Left renal cortex interstitium (tissue), 4 donors: ENCODE measurements around the gene JOSD2. TPM values are rescaled to one million over a fixed set of nuclear protein-coding genes. Genes with fewer than 3 reads are reported as not detected.

ENCODE experiments used
- DNase-seq, 4 donors: peaks; one replicate each; pipeline ENCODE4 v3.0.0-alpha.2; 2013; ENCODE audit warnings: low read depth in 4 of 4, low spot score in 2 of 4, missing footprints in 1 of 4
- polyA plus RNA-seq, 4 donors: library from polyadenylated mRNA; unstranded; fragments of 120-200 nt; gene quantifications; one replicate each; pipeline ENCODE4 v1.2.1, GENCODE V29; 2013; ENCODE audit not compliant: insufficient read length in 4 of 4

The JOSD2 gene
- polyA plus RNA-seq, 4 donors, result 8.9 to 20.2 (median 15.2) TPM

DNA sequence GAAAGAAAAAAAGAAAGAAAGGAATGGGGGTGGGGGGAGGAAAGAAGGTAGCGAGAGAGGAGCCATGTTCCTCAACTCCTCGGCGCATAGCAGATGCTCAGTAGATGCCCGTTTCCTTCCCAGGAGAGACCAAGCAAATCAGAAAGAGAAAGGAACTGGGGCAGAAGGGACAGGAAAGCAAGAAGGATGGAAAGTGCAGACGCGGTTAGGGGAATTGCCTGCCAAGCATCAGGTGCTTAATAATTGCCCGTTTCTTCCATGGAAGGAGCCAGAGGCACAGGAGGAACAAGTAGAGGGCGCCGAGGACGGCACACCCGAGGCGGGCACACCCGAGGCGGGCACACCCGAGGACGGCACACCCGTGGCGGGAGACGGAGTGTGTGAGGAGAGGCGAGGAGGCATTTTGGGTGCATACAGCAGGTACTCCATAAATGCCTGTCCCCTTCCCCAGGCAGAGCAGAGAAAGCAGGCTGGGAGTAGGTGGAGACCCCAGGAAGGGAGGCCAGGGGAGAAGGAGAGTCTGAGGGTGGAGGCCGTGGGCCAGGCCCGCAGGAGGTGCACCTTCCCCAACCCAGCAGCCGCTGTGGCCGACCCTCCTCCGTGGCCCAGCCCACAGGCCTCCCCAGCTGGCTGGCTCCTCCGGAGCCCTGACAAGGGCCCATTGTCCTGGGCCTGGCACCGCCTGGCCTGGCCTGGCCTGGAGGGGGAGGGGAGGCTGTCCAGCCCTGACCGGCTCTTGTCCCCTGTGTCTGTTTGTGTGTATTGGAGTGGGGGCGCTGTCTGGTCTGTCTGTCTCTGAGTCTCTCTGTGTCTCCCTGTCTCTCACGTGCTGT is 14.6 kb downstream of the JOSD2 start:
- DNase-seq, result no peak

DNA sequence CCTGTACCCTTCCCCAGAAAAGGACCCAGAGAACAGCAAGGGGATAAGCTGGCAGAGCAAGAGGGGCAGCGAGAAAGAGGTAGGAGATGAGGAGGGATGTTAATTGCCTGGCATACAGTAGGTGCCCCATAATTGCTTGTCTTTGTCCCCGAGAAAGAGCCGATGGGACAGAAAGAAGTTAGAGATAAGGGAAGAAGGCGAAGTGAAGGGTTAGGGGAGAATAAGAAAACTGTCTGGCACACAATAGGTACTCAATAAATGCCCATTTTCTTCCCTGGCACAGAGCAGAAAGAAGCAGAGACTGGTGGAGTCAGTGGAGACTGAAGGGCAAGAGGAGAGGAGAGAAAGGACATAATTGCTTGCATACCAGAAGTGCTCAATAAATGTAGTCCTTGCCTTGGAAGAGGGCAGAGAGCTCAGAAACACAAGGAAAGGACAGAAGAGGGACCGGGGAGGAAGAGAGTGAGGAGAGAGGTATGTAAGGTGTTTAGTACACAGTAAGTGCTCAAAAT is 15.9 kb downstream of the JOSD2 start:
- no peak for DNase-seq

DNA sequence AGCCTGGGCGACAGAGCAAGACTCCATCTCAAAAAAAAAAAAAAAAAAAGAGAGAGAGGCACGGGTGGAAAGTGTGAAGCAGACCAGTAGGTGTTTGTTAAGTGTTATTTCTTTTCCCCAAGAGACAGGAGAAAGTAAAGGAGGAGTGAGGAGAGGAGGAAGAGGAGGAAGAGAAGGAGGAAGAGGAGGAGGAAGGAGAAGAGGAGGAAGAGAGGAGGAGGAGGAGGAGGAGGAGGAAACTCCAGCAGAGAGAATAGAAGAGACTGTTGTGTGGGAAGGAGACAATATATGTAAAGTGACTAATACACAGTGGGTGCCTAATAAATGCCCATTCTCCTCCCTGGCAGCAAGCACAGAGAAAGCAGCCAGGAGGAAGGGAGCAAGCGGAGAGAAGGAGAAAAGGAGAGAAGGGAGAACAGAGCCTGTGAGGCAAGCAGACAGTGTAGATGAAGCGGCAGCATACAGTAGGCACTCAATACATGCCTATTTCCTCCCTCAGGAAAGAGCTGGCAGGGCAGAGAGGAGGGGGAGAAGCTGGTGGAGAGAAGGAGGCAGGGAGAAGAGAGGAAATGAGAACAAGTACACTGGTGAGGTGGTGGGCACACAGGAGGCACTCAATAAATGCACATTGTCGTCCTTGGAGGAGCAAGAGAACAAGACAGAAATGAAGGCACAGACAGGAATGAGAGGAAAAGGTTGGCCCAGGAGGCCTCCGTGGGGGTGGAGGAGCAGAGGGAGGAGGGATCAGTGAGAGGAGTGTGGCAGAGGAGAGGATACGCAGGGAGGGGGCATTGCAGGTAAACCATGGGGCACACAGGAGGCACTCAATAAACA is 16.6 kb downstream of the JOSD2 start:
- no peak for DNase-seq

DNA sequence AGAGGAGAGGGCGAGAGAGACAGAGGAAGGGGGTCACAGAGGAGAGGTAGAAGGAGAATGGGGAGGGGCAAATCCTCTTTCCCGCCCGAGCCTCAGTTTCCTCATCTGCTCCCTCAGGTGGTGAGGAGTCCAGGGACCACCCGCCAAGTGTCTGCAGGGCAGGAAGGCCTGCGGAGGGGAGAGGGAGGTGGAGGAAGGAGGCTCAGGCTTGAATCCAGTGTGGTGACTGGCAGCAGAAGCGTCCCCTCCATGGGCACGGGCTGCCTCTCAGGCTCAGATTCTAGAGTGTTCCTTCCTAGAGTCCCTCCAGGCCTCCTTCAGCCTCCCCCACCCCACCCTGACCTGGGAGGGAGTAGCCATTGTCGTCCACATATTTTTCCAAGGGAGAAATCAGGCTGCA is 17.8 kb downstream of the JOSD2 start:
- DNase-seq, result no peak

DNA sequence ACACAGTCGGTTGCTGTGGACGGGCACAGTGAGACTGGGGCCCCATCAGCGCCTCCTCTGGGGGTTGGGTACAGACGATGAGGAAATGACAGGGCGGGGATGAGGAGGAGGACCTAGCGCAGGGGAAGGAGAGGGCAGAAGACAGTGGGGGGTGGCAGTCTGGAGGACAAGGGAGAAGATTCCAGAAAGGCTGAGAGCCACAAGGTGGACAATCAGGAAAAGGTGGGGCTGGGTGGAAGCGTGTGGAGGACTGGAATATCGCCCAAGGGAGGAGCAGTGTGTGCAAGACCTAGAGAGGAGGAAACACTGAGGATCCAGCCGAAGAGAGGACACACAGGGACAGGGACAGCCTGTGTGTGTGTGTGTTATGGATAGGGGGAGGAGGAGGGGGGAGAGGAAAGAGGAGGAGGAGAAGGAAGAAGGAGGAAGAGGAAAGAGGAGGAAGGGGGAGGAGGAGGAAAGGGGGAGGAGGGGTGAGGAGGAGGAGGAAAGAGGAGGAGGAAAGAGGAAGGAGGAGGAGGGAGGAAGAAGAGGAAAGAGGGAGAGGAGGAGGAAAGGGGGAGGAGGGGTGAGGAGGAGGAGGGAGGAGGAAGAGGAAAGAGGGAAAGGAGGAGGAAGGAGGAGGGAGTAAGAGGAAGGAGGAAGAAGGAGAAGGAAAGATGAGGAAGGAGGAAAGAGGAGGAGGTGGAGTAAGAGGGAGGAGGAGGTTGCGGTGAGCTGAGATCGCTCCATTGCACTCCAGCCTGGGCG is 18.5 kb downstream of the JOSD2 start:
- no peak for DNase-seq

DNA sequence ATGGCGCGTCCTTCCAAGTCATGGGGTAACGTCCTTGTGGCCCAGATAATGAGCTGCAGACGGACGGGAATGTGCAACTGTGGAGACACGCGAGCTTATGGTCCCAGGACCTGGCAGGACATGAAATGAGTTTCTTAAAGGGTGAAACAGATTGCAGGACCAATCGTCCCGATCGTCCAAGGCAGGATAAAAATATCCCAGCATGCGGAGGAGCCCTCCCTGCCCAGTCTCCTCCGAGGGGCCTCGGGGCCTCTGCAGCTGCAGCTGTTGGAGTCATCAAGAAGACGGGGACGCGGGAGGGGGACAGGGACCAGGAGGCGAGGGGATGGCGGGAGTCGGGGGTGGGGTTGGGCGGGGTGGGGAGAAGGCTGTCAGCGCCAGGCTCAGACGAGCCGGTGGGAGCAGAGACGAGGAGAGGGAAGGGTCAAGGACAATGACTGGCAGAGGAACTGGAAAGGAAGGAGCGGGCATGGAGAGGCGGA is 20.0 kb downstream of the JOSD2 start:
- no peak for DNase-seq

DNA sequence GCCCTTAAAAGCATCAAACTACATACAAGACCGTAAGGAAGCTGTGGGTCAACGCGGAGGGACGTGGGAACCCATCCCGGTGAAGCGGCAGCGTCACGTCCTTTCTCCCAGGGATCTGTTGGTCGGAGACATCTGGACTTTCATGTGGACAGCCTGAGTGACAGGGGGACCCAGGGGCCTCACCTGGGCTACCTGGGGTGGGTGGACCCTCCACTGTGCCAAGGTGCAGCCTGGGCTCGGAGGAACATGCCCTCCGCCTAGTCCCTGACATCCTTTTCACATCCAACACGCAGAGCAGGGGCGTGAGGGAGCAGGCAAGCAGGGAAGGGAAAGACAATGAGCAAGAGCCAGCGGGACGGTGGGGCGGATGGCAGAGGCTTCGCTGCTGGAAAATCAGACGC is 20.6 kb downstream of the JOSD2 start:
- DNase-seq, result no peak

DNA sequence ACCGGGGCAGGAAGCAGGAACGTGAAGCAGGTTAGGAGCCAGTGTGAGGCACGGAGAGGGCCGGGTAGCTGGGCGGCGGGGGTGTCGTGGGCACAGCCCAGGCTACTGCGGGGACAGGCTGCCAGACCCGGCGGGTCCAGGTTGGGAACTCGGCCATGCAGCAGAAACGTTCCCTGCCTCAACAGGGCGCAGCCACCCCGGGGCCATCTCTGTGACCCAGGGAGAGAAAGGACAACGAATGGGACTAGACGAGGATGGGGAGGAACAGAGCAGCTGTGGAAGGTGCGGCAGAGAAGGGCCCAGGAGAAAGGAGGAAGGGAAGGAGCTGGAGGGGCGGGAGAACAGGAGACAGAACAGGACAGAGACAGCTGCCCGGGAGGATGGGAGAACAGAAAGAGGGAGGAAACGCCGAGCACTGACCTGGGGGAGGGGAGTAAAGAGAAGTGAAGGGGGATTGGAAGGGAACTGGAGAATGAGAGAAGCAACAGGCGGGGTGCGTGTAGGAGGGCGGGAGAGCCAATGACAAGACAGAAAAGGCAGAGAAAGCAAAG is 21.5 kb downstream of the JOSD2 start:
- no peak for DNase-seq

DNA sequence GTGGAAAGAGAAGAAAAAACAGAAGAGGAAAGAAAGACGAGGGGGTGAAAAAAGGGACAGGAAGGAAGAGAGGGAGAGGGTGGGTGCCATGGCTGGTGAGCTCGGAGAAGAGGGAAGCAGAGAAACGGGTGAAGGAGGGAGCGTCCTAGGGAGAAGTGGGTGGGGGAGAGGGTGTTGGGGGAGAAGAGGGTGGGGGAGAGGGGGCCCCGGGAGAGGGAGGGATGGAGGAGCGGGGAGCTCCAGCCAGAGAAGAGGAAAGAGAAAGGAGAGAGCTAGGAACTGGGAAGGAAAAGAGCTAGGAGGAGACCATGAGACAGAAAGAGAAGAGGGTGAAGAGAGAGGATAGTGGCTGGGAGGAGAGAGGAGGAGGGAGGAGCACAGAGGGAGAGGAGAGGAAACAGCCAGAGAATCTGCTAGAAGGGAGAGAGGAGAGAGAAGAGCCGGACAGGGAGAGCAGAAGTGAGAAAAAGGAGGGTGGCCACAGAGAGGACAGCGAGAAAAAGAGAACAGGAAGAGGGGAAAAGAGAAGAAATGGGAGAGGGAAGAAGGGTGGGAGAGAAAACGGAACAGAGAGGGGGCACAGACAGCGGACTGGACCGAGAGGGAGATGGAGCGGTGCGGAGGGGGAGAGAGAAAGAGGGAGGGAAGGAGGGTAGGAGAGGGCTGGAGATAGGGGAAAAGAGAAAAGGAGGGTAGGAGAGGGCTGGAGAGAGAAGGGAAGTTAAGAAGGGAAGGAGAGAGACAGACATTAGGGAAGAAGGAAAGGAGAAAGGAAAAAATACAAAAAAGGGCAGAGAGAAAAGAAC is 22.4 kb downstream of the JOSD2 start:
- no peak for DNase-seq

DNA sequence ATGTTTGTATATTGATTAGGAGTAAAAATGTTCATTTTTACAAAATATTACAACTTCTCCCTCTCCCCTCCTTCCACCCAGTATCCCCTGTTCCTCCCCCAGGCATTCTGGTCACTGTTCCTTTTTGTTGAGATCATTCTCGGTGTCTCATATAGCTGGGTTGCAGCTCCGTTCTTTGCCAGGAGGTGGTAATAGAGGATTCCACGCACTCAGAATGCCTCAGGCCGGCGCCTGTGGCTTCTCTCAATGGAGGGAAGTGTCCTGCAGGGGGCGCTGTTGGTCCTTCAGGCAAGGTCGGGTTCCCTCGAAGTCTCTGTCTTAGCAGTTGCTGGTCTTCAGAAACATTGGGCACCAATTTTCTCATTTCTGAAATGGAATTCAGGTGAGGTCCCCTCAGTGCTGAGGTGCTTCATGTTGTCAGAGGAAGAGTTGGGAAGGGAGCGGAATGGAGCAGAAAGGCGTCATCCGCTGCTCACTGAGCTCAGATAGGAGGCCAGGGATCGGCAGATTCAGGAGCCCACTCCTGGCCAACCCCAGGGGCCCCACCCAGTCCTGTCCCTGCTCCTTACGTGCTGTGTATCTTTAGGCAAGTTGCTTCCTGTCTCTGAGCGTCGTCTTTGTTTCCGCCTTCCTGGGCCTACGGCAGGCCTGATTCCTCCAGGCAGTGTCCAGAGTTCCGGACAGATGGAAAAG is 24.0 kb downstream of the JOSD2 start:
- no peak for DNase-seq

DNA sequence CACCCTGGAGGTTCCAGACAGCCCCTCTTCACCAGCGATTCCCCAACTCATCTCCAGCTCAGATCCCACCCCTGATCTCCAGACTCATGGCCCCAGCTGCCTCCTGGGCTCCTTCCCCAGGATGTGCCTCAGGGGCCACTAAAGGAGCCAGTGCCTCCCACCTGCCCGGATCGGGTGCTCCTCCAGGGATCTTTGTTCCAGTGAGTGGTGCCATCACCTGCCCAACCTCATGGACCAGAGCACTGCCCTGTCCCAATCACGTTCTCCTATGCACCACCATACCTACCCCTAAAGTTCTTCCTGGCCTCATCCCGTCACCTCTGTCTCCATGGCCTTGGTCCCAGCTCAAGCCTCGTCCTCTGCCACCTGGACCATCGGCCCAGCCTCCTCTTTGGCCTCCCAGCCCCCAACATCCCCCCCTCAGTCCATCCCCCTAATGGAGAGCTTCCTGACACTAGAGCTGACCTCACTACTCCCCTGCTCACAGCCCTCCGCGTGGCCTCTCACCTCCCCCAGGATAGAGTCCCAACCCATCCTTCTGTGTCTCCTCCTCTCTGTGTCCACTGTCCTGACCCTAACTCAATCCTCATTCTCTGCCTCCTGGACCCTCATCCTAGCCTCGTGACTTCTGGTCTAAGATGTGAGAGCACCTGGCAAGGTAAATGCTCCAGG is 25.6 kb downstream of the JOSD2 start:
- DNase-seq, result no peak

DNA sequence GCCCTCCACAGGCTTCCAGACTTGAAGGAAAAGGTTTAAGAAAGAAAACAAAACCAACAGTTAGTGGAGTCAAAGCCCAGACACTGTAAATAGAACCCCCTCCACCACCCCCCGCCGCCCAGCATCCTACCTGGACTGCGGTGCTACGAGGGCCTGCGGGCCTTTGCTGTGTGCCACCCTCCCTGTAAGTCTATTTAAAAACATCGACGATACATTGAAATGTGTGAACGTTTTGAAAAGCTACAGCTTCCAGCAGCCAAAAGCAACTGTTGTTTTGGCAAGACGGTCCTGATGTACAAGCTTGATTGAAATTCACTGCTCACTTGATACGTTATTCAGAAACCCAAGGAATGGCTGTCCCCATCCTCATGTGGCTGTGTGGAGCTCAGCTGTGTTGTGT is 28.1 kb downstream of the JOSD2 start:
- no peak for DNase-seq

DNA sequence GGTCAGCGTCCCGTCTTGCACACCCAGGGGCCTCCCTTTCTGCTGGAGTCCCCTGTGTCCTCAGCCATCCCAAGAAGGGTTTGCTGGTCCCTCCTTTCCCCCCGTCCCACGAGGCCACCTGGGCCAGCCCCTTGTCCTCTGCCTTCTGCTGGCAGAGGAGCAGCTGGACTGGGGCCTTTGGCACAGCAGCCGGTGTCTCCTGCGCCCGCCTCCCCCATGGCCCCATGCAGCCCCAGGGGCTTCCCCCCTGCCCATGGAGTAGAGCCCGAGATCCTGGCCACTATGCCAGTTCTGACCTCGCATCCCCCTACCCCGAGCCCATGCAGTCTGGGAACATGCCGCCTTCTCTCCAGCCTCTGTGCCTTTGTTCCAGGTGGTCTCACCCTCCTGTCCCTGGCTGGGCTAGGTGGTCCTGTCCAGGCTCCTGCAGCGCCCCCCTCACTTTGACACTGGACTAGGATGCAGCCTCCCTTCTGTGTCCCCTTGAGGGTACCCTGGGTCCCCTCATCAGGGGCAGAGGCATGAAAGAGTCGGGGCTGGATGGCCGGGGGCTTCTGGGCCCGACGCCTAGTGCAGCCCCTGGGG is 28.6 kb downstream of the JOSD2 start:
- no peak for DNase-seq

DNA sequence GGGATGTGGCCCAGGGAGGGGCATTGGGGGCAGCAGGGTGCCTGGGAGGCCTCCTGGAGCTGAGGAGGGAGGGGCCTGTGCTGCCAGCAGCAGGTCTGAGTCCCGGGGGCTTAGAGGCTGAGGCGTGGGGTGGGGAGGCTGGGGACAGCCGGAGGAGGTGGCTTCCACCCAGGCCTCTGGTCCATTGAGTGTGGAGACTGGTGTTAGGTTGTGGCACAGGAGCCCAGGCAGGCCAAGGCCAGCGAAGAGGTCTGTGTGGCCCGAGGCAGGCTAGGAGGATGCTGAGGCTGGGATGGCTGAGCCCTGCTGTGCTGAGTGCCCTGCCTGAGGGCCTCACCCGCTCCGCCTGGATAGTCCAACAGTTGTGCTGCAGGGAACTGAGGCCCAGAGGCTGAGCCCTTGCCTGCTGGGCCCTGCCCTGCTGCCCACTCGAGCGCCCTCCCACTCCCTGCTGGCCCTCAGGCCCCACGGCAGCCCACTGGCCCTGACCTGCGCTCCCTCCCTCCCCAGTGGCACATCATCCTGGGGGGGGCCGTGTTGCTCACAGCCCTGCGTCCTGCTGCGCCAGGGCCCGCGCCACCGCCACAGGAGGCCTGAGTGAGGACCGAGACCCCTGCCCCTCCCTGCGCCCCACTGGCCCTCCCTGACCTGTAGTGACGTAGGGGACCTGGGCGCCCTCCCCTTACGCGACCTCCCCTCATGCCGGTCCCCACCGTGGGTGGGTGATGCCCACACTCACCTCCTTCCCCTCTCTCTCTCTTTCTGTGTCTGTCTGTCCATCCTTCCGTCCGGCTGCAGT is 29.4 kb downstream of the JOSD2 start:
- DNase-seq, result no peak

DNA sequence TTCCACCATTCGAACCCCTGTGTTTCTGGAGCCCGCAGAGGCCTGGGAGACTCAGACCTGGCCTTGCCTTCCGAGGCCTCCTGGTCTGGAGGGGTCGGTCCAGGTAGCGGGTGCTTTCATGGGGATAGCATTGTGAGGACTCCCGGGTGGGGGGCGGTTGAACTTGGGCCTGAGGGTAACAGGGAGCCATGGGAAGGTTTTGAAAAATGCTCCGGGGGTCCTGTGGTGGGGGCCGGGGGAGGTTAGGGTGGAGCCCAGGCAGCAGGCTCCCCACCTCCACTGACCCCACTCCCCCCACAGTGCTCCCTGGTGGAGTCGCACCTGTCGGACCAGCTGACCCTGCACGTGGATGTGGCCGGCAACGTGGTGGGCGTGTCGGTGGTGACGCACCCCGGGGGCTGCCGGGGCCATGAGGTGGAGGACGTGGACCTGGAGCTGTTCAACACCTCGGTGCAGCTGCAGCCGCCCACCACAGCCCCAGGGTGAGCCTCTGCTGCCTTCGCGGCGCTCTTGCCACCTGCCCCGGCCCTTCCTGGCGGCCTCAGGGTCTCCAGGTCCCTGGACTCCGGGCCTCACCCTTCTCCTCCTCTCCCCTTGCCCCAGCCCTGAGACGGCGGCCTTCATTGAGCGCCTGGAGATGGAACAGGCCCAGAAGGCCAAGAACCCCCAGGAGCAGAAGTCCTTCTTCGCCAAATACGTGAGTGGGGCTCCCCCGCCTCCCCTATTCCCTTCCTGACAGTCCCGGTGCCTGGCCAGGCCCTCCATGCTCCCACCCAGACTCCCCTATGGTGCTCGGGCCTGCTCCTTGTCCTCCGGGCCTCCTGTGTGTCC is 30.5 kb downstream of the JOSD2 start:
- DNase-seq, result no peak

DNA sequence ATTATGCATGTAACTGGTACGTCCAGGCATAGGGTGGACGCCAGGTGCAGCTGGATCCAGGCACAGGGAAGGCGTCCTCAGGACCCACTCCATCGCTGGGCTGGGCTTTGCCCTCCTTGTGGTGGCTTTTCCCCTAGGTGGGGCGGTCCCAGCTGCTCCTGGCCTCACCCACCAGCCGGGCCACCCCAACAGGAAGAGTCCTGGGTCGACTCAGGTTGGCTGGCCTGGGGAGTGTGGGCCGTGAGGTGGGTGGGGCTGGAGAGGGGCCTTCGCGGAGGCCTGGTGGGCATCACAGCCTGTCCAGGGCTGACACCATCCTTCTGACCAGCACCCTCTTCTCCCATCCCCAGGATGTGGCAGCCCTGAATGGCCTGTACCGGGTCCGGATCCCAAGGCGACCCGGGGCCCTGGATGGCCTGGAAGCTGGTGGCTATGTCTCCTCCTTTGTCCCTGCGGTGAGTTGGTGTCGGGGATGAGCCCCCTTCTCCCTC is 31.2 kb downstream of the JOSD2 start:
- no peak for DNase-seq
